Stimulated activated CD4-positive, alpha-beta T cell treated with anti-CD3 and anti-CD28 coated beads, Interleukin-12 subunit alpha, Interleukin-12 subunit beta, amount 100 ng/mL, for 4 hours (primary cell): ENCODE measurements around the gene PADI6.

ENCODE experiments used
- DNase-seq: peaks from one replicate; pipeline ENCODE4 v3.0.0-alpha.2; 2020

Gene PADI6

GRCh38 chr1:17437260-17437579 is 65.2 kb downstream of the PADI6 start:
- DNase-seq = no peak

- peak; percentile 63 for DNase-seq
Measured at GRCh38 chr1:17437580-17438317, 65.8 kb downstream of the PADI6 start.

- peak; percentile 76 for DNase-seq
Measured at GRCh38 chr1:17438318-17439249, 66.6 kb downstream of the PADI6 start.

GRCh38 chr1:17439250-17440073 is 67.5 kb downstream of the PADI6 start, which contains the start of gene RCC2:
Gene RCC2, minus strand, starts transcription at chr1:17439677. Its CDS starts 1,163 bp downstream, at chr1:17438514.
- peak; percentile 67 for DNase-seq

GRCh38 chr1:17440074-17440826 is 68.3 kb downstream of the PADI6 start:
- no peak for DNase-seq

GRCh38 chr1:17440827-17441168 is 68.8 kb downstream of the PADI6 start:
- DNase-seq = no peak

GRCh38 chr1:17441265-17441992 is 69.4 kb downstream of the PADI6 start:
- DNase-seq = no peak

- DNase-seq = no peak
Measured at GRCh38 chr1:17441993-17442357, 70.0 kb downstream of the PADI6 start.

GRCh38 chr1:17442841-17443240 is 70.8 kb downstream of the PADI6 start:
- DNase-seq = no peak

GRCh38 chr1:17447501-17447992 is 75.6 kb downstream of the PADI6 start:
- DNase-seq = no peak
